ELF-1 (cell line): ENCODE measurements around the gene ESR1.
"Not testable (repeated sequence)": the region's sequence is repeated elsewhere in the genome, so short reads cannot be mapped to it uniquely, and the experiment has no call there.

ENCODE experiments used
- DNase-seq: peaks from one replicate; pipeline ENCODE4 v3.0.0-alpha.2; 2016; ENCODE audit warnings: low read depth, low spot score

ESR1 gene

DNA sequence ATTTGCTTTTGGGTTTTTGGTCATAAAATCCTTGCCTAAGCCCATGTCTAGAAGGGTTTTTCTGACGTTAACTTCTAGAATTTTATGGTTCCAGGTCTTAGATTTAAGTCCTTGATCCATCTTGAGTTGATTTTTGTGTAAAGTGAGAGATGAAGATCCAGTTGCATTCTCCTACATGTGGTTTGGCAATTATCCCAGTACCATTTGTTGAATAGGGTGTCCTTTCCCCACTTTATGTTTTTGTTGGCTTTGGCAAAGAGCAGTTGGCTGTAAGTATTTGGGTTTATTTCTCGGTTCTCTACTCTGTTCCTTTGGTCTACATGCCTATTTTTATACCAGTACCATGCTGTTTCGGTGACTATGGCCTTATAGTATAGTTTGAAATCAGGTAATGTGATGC lies 86.9 kb downstream of the ESR1 start:
- not testable (repeated sequence) for DNase-seq

DNA sequence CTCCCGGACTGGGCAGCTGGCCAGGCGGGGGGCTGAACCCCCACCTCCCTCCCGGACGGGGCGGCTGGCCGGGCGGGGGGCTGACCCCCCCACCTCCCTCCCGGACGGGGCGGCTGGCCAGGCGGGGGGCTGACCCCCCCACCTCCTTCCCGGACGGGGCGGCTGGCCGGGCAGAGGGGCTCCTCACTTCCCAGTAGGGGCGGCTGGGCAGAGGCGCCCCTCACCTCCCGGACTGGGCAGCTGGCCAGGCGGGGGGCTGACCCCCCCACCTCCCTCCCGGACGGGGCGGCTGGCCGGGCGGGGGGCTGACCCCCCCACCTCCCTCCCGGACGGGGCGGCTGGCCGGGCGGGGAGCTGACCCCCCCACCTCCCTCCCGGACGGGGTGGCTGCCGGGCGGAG lies 91.7 kb downstream of the ESR1 start:
- not testable (repeated sequence) for DNase-seq

DNA sequence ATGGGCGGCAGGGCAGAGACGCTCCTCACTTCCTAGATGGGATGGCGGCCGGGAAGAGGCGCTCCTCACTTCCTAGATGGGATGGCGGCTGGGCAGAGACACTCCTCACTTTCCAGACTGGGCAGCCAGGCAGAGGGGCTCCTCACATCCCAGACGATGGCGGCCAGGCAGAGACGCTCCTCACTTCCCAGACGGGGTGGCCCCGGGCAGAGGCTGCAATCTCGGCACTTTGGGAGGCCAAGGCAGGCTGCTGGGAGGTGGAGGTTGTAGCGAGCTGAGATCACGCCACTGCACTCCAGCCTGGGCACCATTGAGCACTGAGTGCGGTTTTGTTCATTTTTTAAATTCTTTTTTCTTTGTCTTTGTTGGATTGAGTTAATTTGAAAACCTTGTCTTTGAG lies 92.3 kb downstream of the ESR1 start:
- DNase-seq = not testable (repeated sequence)

DNA sequence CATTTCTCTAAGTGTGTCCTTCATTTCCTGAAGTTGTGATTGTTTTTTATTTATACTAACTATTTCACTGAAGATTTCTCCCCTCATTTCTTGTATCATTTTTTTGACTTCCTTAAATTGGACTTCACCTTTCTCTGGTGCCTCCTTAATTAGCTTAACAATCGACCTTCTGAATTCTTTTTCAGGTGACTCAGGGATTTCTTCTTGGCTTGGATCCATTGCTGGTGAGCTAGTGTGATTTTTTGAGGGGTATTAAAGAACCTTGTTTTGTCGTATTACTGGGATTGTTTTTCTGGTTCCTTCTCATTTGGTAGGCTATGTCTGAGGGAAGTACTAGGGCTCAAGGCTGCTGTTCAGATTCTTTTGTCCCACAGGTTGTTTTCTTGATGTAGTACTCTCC lies 92.8 kb downstream of the ESR1 start:
- DNase-seq = no peak

DNA sequence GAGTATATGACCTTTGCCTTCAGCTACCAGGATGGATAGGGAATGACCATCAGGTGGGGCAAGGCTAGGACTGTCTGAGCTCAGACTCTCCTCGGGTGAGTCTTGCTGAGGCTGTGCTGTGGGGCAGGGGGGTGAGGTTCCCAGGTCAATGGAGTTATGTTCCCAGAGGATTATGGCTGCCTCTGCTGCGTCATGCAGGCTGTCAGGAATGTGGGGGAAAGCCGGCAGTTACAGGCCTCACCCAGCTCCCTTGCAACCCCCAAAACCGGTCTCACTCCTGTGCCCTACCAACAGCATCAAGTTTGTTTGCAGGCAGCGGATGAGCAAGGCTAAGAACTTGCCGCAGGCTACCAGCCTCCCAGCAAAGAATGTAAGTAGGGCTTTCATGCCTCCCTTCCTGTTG lies 93.5 kb downstream of the ESR1 start:
- DNase-seq = peak; percentile 37

DNA sequence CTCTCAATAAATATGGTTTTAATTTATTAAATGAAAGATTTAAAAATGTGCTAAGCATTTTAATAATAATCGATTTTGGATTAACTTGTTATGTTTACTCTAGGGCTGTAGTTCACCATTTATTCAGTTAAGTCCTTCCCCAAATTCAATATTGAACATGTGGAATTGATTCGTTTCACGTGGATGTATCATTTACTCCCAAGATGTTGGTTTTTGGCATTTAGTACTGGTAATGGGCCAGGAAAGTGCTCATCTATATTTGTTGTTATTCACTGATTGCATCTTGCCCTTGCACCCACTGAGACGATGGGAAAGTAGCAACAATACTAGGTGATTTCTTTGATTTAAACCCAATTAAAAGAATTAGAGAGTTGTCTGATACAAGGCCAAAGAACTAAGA lies 97.1 kb downstream of the ESR1 start:
- DNase-seq = no peak

DNA sequence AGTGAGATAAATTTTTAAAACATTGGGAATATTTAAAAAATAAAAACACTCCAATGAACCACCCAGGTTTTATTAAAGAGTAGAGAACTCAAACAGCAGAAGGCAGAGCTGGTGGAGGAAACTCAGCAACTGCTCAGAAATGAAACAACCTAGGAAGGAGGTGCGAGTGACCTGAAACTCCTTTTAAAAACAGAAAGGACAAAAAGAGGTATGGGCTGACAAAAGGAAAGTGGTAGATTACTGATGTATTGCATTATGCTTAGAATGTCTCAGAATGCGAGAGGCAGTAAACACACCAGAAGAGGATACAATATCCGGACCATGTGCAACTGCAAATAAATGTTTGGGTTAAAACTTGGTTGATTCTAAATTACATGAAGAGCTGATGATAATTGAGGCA lies 97.6 kb downstream of the ESR1 start:
- no peak for DNase-seq

DNA sequence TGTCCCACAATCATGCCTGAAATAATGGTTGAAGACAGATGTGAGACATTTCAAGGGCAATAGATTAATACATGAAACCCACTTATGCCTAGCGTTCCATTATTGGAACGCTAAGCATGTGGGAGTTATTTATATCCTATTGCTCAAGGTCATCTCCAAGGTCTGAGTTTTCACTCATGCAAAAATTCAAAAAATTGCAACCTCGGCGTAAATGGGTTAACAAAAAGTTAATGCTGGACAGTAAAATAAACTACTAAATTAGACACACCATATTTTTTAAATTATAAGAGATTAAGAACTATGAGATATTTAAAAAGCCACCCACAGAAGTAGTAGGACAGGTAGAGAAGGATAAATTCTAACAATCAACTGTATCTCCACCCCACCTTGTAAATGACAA lies 98.4 kb downstream of the ESR1 start:
- no peak for DNase-seq

DNA sequence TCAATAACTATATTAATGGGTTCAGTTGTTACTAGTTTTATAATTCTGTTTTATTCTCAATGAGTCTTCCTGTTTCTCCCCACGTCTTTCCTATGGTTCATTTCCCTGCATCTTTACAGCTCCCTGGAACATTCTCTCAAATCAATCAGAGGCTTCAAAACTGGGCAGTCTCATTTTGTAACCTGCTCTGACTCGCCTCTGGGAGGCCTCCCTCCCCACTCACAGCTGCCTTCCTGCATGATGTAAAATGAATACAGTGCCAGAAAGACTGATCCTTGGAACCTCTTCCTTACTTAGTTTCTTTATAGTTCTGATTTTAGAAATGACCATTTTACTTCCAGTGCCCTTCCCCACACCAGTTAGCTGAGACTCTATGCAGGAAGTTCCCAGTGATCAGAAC lies 103.9 kb downstream of the ESR1 start:
- DNase-seq = no peak

DNA sequence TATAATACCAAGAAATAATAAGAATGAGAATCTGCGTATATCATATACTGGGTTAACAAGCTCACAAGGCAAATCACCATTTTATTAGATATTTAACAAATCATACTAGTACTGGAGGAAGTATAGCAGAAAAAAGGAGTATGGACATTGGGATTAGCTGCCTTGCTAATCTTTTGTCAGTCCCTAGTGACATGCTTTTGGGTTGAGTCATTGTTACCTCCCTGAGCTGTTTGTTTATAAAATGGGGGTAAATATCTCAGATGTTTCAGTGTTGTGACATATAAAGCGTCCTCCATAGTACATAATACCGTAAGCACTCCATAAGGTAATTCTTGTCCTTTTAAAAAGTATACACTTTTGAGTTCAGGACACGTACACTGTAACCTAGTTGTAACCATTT lies 107.0 kb downstream of the ESR1 start:
- no peak for DNase-seq

DNA sequence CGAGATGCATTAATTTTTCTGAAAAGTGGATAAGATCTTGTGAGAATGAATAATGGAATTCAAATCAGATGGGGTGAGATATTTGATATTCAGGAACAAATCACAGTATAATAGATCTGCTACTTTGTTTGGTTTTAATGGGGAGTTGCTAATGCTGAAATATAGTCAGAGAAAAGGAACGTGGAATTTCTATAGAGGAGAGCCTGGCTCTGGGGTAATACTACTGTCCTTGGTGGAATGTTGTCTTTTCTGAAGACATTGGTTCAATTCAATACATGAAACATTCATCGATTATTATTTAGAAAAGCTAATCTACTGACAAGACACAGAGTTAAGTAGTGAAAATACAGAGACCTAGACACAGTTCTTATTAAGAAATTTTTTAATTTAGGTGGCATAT lies 108.6 kb downstream of the ESR1 start:
- DNase-seq = no peak

DNA sequence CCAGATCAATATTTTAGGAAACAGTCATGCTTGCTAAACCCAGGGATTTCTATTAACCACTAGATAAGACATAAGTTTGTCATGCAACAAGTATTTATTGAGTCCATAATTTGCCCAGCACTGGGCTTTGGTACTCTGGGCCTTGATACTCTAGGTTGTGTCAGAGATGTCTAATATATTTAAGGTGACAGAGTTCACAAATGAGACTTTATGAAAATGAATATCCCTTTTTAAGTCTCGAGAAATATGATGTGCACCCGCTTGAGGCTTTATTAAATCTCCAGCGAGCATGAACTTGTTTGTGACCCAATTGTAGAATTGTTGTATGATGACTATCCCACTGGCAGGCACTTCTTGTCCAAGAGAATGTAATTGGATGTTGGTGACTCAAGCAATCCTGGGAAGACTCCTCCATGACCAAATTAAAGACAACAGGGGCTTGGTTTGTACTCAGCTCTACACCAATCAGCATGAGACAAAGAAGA lies 109.2 kb downstream of the ESR1 start:
- DNase-seq = no peak

DNA sequence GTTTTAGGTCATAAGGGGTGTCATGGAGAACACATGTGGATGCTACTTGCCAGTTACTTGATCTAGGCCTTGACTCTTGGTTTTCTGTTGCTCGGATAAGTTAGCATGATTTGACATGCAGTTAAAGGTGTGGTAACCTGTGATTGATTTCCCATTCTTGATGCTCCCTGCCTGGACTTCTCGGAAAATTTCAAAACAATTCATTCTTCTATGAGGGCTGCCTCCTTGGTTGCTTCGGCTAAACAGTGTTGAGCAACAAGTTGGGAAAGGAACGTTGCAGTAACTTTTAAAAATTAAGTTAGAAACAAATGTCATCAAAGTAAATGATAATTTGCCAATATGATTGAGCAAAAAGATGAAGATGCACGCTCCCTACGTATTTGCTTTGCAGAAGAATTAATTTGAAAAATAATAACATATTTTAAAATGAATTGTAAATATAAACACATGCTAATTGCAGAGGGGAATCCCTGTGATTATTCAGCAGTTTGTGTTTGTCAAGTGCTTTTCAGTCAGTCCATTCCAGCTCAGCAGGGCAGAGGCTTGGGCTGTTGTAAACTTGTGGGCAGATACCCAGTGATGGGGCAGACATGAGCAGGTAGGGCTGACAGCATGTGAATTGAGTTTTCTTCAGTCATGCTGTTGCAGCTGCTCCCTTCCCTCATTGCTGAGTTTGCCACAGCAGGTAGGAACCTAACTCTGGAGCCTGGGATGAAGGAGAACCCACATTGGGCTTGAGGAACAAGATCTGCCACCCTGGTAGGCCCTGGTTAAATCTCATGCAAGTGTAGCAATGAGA lies 110.2 kb downstream of the ESR1 start:
- no peak for DNase-seq

DNA sequence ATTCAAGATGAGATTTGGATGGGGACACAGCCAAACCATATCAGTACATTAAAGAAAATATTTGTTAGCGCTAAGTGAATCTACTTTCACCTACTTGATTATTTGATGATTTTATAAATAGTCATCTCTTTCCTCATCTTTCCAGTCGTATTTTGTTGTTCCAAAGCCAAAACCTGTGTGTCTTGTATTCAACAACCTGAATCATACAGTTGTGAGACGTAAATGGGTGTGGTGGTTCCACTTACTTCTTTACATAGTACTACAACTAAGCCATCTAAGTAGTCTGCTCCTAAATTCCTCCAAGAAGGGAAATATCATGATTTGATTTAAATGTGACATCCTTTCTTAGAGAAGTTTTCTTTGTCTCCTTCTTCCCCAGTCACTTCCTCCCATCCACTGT lies 132.8 kb downstream of the ESR1 start:
- DNase-seq = no peak

DNA sequence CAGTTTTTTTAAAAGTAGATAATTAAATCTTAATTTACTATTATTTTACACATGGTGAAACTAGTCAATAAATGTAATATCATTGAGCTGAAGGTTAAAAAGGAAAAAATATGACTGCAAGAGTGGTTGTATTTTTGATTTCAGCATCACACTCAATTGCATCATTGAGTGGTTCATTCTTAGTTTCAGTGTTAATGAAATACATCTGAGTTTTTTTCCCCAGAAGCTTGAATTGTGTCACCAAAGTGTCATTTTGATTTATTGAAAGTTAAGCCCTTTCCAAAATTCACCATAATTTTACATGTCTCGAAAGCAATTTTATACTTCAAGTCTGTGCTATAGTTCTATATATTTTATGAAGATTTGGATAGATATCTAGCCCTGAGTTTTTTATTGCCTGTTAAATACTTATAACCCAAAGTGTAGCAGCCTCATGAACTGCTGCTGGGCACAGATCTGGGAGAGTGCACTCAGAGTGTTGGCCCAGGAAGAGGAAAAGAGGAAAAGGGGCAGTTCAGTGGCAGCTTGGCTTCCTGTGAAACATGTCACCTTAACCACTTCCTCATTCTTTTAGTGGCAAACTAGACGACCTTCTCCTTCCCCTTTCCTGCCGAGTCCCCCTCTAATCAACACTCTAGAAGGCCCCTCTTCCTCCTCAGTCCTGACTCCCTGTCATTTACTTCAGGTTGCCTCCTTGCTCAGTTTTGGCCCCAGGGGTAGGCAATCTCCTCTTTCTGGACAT lies 140.7 kb downstream of the ESR1 start:
- DNase-seq = no peak

DNA sequence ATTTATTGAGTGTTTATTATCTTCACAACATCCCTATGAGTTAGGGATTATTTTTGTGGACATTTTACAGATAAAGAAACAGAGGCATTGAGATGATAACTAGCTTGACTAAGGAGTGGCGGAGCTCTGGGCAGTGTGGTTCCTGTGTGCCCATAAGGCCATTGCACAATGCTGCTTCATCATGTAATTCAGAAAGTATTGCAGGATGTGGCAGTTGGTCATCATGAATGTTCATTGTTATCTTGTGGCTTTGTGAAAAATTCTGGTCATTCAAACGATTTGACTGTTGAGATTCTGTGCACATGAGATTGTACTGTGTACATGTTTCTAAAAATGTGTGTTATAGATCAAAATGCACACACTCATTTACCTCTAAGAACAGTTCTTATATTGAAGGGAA lies 150.8 kb downstream of the ESR1 start:
- DNase-seq = no peak

DNA sequence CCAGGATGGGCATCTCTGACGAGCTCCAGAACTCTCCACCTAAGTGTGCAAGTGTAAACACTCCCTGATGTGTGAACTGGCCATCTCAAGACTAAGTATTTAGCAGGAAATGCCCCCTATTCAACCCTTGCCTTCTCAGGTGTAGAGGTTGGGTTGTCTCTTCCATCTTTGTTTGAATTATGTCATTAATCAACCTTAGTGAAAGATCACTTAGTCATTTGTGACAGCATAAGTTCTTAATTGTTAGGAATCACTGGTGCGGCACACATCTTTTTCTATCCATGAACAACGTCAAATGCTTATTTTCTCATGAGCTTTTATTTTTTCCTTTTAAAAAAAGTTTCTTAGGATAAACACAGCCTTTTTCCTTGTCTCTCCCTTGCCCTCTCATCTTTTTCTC lies 151.6 kb downstream of the ESR1 start:
- DNase-seq = no peak

DNA sequence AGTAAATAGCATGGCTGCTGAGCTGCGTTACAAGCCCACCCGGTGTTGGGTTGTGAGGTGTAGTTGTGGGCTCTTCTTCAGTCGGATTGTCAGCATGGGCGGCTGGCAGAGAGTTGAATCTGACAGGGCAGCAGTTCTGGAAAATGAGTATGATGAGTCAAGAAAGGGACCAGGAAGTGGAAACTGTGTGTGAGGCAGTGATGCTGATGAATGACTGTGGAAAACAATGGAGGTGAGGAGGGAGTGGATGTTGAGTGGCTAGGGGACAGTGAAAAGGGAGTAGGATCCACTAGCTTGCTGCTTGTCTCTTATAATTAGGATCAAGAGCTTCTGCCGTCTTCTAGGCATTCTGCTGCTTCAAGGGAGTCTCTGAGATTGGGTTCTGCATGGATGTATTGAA lies 154.3 kb downstream of the ESR1 start:
- DNase-seq = no peak

DNA sequence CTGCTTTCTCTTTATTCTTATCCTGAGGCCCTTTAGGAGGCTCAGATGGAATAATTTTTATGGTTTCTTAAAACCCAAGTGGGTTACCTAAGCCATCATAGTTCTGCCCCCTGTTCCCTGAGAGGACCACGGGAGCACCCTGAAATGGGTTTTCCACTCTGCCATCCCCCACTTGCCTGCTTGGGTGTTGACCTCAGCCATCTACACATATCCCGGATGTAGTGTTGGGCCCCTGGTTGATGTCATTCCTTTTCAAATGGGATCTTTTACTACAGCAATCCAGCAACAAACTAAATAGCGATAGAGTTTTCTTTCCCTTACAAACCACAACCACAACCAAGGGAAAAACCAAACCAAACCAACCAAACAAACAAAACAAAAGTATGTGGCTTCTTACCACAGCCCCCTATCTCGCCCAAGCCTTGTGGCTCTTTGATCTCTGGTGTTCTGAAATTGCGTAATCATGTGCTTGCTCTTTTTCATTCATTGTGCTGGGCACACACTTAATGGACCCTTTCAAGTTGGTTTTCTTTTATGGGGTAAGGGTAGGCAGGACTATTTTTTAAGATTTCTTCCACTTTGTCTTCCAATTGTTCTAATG lies 154.9 kb downstream of the ESR1 start:
- DNase-seq = no peak

DNA sequence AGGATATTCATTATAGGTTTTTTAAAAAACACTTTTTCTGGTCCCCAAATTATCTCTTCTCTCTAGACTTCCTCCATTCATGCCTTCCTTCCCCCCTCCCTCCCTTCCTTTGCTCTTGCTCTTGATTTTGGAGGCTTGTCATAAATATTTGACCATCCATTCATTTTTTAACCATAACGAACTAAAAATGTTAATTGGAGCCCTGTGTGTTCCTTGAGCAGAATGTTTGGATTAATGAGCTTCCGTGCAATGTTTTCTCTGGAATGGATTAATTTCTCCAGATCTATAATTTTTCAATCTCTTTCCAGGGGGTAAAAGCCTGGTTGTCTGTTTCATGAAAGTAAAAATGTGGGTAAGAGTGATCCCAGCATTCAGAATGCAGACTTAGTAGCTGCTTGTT lies 155.5 kb downstream of the ESR1 start:
- no peak for DNase-seq

DNA sequence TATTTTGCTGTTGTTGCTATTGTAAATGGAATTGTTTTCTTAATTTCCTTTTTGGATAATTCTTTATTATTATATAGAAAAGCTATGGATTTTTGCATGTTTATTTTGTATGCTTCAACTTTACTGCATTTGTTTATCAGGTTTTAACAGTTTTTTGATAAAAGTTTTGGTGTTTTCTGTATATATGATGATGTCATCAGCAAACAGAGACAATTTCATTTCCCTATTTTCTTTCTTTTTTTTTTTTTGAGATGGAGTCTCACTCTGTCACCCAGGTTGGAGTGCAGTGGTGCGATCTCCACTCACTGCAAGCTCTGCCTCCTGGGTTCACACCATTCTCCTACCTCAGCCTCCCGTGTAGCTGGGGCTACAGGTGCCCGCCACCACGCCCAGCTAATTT lies 156.9 kb downstream of the ESR1 start:
- not testable (repeated sequence) for DNase-seq

DNA sequence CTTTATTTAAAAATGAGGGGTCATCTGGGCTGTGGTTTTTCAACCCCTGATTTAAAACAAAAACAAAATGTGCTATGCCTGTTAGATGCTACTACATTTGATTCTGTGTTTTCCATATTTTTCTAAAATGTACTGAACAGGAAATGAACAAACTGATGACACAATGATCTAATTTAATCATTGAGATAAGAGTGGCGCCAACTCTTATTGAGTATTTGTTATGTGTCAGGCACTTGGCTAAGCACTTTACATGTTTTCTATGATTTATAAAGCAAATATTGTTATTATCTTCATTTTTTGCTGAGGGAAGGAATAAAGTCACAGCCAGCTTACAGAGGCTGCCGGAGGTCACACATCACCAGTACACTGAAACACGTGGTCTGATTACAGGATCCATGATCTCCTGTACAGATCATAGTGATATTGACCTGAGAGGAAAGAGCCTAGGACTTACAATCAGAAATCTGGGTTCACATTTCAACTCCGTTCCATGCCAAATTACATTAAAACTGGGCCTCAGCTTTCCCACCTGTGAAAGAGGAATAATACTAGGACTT lies 166.7 kb downstream of the ESR1 start:
- DNase-seq = no peak
